PC-9 (cell line): Measurements from ENCODE around the gene DMRTB1. TPM values are rescaled to one million over a fixed set of nuclear protein-coding genes. Genes with fewer than 3 reads are reported as not detected.

ENCODE experiments used
- BruUV-seq: library from RNA; stranded (reverse); fragments of 400-500 nt; replicated peaks from 2 replicates; lab custom pipeline; 2021; lab: Mats Ljungman, UMichigan
- CTCF ChIA-PET: fragments of 300-600 bp; sonication (Branson Sonifier 250); formaldehyde crosslinking; loops from one replicate; lab custom pipeline; 2022; ENCODE audit warnings: antibody characterized with exemption; lab: Charles Lee
- POLR2A ChIA-PET: fragments of 300-600 bp; sonication (Branson Sonifier 250); formaldehyde crosslinking; loops from one replicate; lab custom pipeline; 2022; ENCODE audit warnings: antibody characterized with exemption; ENCODE audit not compliant: unreplicated experiment; lab: Charles Lee
- DNase-seq, 2 experiments: peaks; one replicate each; pipeline versions ENCODE4 v3.0.0 to v3.0.0-alpha.2; 2015 to 2022; ENCODE audit warnings: mixed read lengths in 1 of 2
- H2AFZ ChIP-seq: fragments of 200-600 bp; sonication (generic); 2 replicates; pipeline ENCODE4 v1.8.1; 2017; ENCODE audit warnings: antibody characterized with exemption
- H3F3A ChIP-seq: fragments of 200-600 bp; sonication (generic); 2 replicates; pipeline ENCODE4 v1.8.1; 2017; ENCODE audit warnings: antibody characterized with exemption, mild to moderate bottlenecking, low read depth; ENCODE audit not compliant: insufficient read depth
- H3K27ac ChIP-seq: fragments of 200-600 bp; sonication (generic); 2 replicates; pipeline ENCODE4 v1.6.1; 2016; ENCODE audit warnings: mixed run types
- H3K27me3 ChIP-seq: fragments of 200-600 bp; sonication (generic); 2 replicates; pipeline ENCODE4 v1.6.1; 2016; ENCODE audit warnings: low read depth, mixed run types; ENCODE audit not compliant: insufficient read depth
- H3K36me3 ChIP-seq: fragments of 200-600 bp; sonication (generic); 2 replicates; pipeline ENCODE4 v1.6.1; 2016; ENCODE audit warnings: low read depth, mixed run types
- H3K4me1 ChIP-seq: fragments of 200-600 bp; sonication (generic); replicated peaks from 2 replicates; pipeline ENCODE4 v1.6.1; 2016; ENCODE audit warnings: mixed run types; ENCODE audit not compliant: insufficient read depth
- H3K4me2 ChIP-seq: fragments of 200-600 bp; sonication (generic); 2 replicates; pipeline ENCODE4 v1.6.1; 2017; ENCODE audit warnings: mixed run types
- H3K4me3 ChIP-seq: fragments of 200-600 bp; sonication (generic); 2 replicates; pipeline ENCODE4 v1.6.1; 2016; ENCODE audit warnings: mixed run types
- H3K79me2 ChIP-seq: fragments of 200-600 bp; sonication (generic); 2 replicates; pipeline ENCODE4 v1.6.1; 2017; ENCODE audit warnings: low read depth, mixed run types
- H3K9me2 ChIP-seq: fragments of 200-600 bp; sonication (generic); 2 replicates; pipeline ENCODE4 v1.8.1; 2017; ENCODE audit warnings: mild to moderate bottlenecking; ENCODE audit not compliant: insufficient read depth
- H3K9me3 ChIP-seq: fragments of 200-600 bp; sonication (generic); 2 replicates; pipeline ENCODE4 v1.8.1; 2016; ENCODE audit warnings: low read depth; ENCODE audit not compliant: insufficient read depth
- H4K20me1 ChIP-seq: fragments of 200-600 bp; sonication (generic); 2 replicates; pipeline ENCODE4 v1.8.1; 2017; ENCODE audit not compliant: insufficient read depth
- EZH2 ChIP-seq: fragments of 200-600 bp; sonication (generic); IDR thresholded peaks from 2 replicates; pipeline ENCODE4 v1.8.0; 2017; ENCODE audit warnings: antibody characterized with exemption, low read depth
- intact Hi-C: fragments of 100-400 bp; cut with micrococcal nuclease; formaldehyde crosslinking; loops from one replicate; pipeline ENCODE4 v1.10.0; 2022; ENCODE audit not compliant: unreplicated experiment
- total RNA-seq: library from RNA; stranded (reverse); gene quantifications from 2 replicates; pipeline ENCODE4 v1.2.3, GENCODE V29; 2021
- TF ChIP-seq, protein P1 (sequence below): fragments of 200-600 bp; sonication (generic); conservative IDR thresholded peaks from 2 replicates; pipeline ENCODE4 v1.6.1; 2017; ENCODE audit warnings: mixed run types, antibody characterized with exemption, mild to moderate bottlenecking, moderate library complexity

DMRTB1 gene
- total RNA-seq, 1 experiment from 2014 or later: not detected

DNA sequence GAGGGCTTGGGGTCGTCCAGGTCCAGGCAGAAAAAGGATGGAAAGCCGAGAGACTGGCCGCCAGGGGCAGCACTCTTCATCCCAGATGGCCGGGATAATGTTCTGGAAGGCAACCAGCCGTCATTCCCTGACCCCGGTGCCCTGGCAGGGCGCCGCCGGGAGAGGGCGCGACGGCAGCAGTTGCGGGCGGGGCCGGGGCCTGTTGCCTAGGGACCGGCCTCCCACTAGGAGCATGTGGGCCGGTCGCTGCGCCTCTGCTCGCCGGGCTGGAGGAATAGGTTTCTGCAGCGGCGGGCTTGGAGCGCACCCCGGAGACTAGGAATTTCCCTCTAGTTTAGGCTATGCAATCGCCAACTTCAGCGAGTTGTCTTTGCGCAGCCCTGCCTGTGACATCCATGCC is 11.0 kb downstream of the DMRTB1 start:
- no peaks in the 10 kb centered on the region for H3K9me2 ChIP-seq
- peak in 1 of 2 experiments; percentile 16 for DNase-seq
- no peaks in the 10 kb centered on the region for H3K36me3 ChIP-seq
- H3F3A ChIP-seq: no peaks in the 10 kb centered on the region
- CTCF ChIA-PET: no interaction called here
- H3K79me2 ChIP-seq: no peaks in the 10 kb centered on the region
- H3K4me2 ChIP-seq: no peak overlapping the region
- TF ChIP-seq, protein P1, sequence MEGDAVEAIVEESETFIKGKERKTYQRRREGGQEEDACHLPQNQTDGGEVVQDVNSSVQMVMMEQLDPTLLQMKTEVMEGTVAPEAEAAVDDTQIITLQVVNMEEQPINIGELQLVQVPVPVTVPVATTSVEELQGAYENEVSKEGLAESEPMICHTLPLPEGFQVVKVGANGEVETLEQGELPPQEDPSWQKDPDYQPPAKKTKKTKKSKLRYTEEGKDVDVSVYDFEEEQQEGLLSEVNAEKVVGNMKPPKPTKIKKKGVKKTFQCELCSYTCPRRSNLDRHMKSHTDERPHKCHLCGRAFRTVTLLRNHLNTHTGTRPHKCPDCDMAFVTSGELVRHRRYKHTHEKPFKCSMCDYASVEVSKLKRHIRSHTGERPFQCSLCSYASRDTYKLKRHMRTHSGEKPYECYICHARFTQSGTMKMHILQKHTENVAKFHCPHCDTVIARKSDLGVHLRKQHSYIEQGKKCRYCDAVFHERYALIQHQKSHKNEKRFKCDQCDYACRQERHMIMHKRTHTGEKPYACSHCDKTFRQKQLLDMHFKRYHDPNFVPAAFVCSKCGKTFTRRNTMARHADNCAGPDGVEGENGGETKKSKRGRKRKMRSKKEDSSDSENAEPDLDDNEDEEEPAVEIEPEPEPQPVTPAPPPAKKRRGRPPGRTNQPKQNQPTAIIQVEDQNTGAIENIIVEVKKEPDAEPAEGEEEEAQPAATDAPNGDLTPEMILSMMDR: no peak
- TF ChIP-seq EZH2: no peak
- no peaks in the 10 kb centered on the region for H4K20me1 ChIP-seq
- POLR2A ChIA-PET: no interaction called here
- no TSS peak for BruUV-seq
- intact Hi-C loops: loop anchor here (10.0 kb wide), 1 partner anchor 195 kb away; no protein-coding TSS in a partner anchor
- H3K4me3 ChIP-seq: no peak overlapping the region
- peaks cover 7% of the 10 kb centered on the region; the same call in 1 of the 2 replicates for H3K27me3 ChIP-seq
- no peak overlapping the region for H2AFZ ChIP-seq
- H3K4me1 ChIP-seq: no peaks in the 10 kb centered on the region
- H3K27ac ChIP-seq: no peak overlapping the region
- H3K9me3 ChIP-seq: no peaks in the 10 kb centered on the region

DNA sequence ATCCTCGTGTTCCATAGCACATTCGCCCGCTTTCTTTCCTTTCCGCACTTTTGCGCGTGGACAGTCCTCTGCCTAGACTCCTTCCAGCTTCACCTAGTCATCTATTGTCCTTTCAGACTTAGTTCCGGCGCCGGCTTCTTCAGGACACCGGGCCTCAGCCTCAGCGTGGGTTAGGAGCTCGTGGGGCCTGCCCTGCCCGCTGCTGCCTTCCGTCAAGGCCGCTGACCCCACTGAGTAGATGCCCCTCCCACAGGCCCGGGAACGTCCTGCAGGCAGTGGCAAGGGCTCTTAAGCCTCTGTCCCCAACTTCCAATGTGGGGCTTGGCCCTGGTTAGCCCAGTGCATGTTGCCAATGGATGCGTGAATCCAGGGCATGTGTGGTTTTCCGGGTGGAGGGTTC is 11.4 kb downstream of the DMRTB1 start:
- Histone ChIP-seq H3F3A (no peaks in the 10 kb centered on the region), H3K79me2 (no peaks in the 10 kb centered on the region), H3K36me3 (no peaks in the 10 kb centered on the region), H3K4me1 (no peaks in the 10 kb centered on the region), H3K27me3 (peaks cover 10% of the 10 kb centered on the region), H3K4me3 (no peak overlapping the region), H3K9me2 (no peaks in the 10 kb centered on the region), H3K9me3 (no peaks in the 10 kb centered on the region), H3K4me2 (no peak overlapping the region), H3K27ac (no peak overlapping the region), H2AFZ (no peak overlapping the region), H4K20me1 (no peaks in the 10 kb centered on the region)
- ChIA-PET POLR2A (no interaction called here), CTCF (no interaction called here)
- TF ChIP-seq, protein P1: no peak
- TF ChIP-seq EZH2: no peak
- DNase-seq: peak in 1 of 2 experiments; percentile 20
- intact Hi-C loops: loop anchor here (10.0 kb wide), 1 partner anchor 196 kb away; no protein-coding TSS in a partner anchor
- BruUV-seq: no TSS peak

DNA sequence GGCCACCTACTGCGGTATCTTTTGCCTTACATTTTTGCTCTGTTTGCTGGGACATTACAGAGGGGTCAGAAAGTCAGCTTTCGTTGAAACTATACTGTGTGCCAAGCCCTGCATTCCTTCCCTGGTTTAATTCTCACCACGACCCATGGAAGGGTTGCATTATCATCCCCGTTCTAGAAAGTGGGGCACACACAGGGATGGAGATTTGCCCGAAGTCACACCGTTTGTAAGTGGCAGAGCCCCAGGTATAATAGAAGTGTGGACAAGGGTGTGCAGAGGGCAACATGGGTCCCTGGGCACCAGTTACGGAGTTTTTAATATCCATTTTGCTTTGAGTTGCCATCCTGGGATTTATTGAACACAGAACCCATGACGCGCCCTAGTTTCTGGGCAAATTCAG is 11.8 kb downstream of the DMRTB1 start:
- Histone ChIP-seq H3K4me3 (no peak overlapping the region), H3K27ac (no peak overlapping the region), H3K9me3 (no peaks in the 10 kb centered on the region), H3K36me3 (no peaks in the 10 kb centered on the region), H4K20me1 (no peaks in the 10 kb centered on the region; the same call in 1 of the 2 replicates), H3K4me2 (no peak overlapping the region), H3F3A (no peaks in the 10 kb centered on the region), H3K9me2 (no peaks in the 10 kb centered on the region), H3K4me1 (no peaks in the 10 kb centered on the region), H2AFZ (no peak overlapping the region), H3K27me3 (peaks cover 14% of the 10 kb centered on the region), H3K79me2 (no peaks in the 10 kb centered on the region)
- CTCF ChIA-PET: interaction anchor here (0.6 kb wide), 1 partner anchor 323 kb away, joined by 3 read pairs; no protein-coding TSS in a partner anchor
- peak in 1 of 2 experiments; percentile 16 for DNase-seq
- no peak for TF ChIP-seq EZH2
- TF ChIP-seq, protein P1: no peak
- POLR2A ChIA-PET: interaction anchor here (0.7 kb wide), 1 partner anchor 9 kb away, joined by 3 read pairs; no protein-coding TSS in a partner anchor
- no TSS peak for BruUV-seq
- intact Hi-C loops: loop anchor here (10.0 kb wide), 1 partner anchor 196 kb away; no protein-coding TSS in a partner anchor
